HL-60 (cell line): ENCODE results near the gene GLT8D1.
A peak's percentile ranks its signal among the peaks of the same experiment; 100 is the strongest.
"Not testable (repeated sequence)": the region's sequence is repeated elsewhere in the genome, so short reads cannot be mapped to it uniquely, and the experiment has no call there.

ENCODE experiments used
- DNase-seq, 2 experiments: peaks; one replicate each; pipeline ENCODE4 v3.0.0-alpha.2; 2010 to 2020; ENCODE audit warnings: low read depth in 1 of 2, low spot score in 1 of 2
- H3K27ac ChIP-seq: fragments of 250-450 bp; sonication (Bioruptor Pico); replicated peaks from 2 replicates; pipeline ENCODE4 v1.5.1; 2020; ENCODE audit warnings: mild to moderate bottlenecking, moderate library complexity
- H3K27me3 ChIP-seq: fragments of 250-450 bp; sonication (Bioruptor Pico); 2 replicates; pipeline ENCODE4 v1.5.1; 2021; ENCODE audit warnings: mild to moderate bottlenecking, moderate library complexity; ENCODE audit not compliant: insufficient read depth, poor library complexity, severe bottlenecking
- H3K4me3 ChIP-seq: replicated peaks from 2 replicates; pipeline ENCODE4 v1.5.1; 2011; ENCODE audit warnings: mild to moderate bottlenecking, control low read depth, low read length; ENCODE audit not compliant: insufficient read depth
- CTCF ChIP-seq: IDR thresholded peaks from one replicate; pipeline ENCODE4 v1.5.1; 2011; ENCODE audit warnings: low read length, control low read depth, inconsistent platforms; ENCODE audit not compliant: insufficient read depth
- GABPA ChIP-seq: IDR thresholded peaks from 2 replicates; pipeline ENCODE4 v1.6.1; 2012; ENCODE audit warnings: low read depth
- POLR2AphosphoS5 ChIP-seq: IDR thresholded peaks from 2 replicates; pipeline ENCODE4 v1.6.1; 2012; ENCODE audit warnings: low read depth
- REST ChIP-seq: IDR thresholded peaks from 2 replicates; pipeline ENCODE4 v1.6.1; 2012; ENCODE audit warnings: low read depth; ENCODE audit not compliant: insufficient replicate concordance
- SPI1 ChIP-seq: IDR thresholded peaks from 2 replicates; pipeline ENCODE4 v1.6.1; 2012; ENCODE audit warnings: low read depth, mild to moderate bottlenecking, borderline replicate concordance

GLT8D1 gene

DNA sequence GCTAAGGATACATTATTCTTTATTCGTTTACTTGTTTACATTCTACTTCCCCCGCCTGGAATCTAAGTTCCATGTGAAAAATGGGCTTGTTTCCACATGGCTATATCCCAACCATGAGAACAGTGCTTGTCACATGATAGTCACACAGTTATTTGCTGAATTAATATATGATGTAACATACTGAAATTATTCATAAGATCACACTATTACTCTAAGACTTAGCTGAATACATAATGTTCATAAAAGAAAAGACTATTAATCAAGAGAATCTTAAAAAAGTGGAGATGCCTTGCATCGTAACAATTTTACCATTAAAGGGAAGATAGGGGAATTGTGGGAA lies 26.4 kb downstream of the GLT8D1 start:
- no peak for TF ChIP-seq REST
- TF ChIP-seq GABPA = no peak
- no peak for TF ChIP-seq POLR2AphosphoS5
- TF ChIP-seq SPI1 = no peak
- no peak for TF ChIP-seq CTCF
- H3K27me3 ChIP-seq = no peaks in the 10 kb centered on the region
- H3K4me3 ChIP-seq = no peak overlapping the region
- DNase-seq = no peak
- no peak overlapping the region for H3K27ac ChIP-seq

DNA sequence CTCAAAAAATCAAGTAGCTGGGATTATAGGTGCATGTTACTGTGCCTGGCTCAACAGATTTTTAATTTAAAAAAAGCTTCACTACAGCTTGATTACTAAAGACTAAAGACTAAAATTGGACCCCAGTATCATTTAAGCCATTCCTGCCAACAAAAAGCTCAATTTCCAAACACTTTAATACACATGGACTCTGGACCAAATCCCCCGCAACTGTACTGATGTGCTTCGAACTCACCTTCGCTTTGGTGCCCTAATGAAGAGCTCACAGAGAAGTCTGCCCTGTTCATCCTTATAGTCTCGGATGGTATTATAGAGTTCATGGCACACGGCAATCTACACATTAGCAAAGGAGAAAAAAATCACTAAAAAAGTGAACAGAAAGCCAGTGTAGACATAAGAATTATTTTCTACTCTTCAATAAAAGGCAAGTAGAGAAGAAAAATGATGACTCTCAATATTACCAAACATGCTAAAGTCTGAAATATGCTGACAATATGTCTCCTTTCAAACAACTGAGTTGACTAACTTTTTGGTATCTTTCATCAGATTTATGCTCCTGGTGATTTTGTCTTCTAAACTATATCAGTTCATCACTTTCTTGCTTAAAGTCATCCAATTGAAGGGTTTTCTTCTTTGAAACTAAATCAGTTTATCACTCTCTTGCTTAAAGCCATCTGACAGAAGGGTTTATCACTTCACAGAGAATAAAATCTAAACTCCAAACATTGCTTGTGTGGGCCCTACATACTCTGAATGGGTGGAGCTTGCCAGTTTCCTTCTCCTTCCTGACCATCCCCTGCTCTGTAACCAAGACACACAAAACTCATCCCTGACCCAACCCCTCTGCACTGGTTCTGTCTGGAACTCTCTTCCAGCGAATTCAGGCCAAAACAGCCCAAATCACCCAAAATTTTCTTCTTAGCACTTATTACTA lies 27.1 kb downstream of the GLT8D1 start:
- DNase-seq = no peak
- no peak for TF ChIP-seq POLR2AphosphoS5
- TF ChIP-seq GABPA = no peak
- TF ChIP-seq REST = no peak
- TF ChIP-seq CTCF = no peak
- no peak for TF ChIP-seq SPI1
- Histone ChIP-seq H3K27me3 (no peaks in the 10 kb centered on the region), H3K4me3 (no peak overlapping the region), H3K27ac (no peak overlapping the region)

- not testable (repeated sequence) for H3K27me3 ChIP-seq, DNase-seq, H3K27ac ChIP-seq, H3K4me3 ChIP-seq
These were observed 29.4 kb downstream of the GLT8D1 start for GRCh38 chr3:52676201-52676600.

DNA sequence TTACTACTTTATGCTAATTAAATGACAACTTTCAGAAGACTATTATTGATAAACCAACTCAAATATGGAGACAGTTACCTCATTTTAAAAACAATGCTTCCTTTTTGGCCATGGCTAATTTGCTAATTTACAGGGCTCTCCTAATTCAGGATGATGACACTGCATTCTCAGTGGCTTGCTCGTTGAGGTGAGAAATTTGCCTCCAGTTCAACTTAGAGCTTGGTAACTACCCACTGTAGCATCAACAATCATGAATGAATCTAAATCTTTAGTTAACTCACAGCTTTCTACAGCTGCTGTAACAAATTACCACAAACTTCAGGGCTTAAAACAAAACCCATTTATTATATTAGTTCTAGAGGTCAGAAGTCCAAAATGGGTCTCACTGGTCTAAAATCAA lies 33.9 kb downstream of the GLT8D1 start:
- Histone ChIP-seq H3K4me3 (no peak overlapping the region), H3K27ac (peak overlapping the region; percentile 84), H3K27me3 (no peaks in the 10 kb centered on the region)
- peak in 1 of 2 experiments; percentile 19 for DNase-seq
- TF ChIP-seq GABPA (no peak), REST (no peak), SPI1 (no peak), CTCF (no peak), POLR2AphosphoS5 (no peak)
